ENCODE measurements around the gene RASGRF2. TPM values are rescaled to one million over a fixed set of nuclear protein-coding genes. Genes with fewer than 3 reads are reported as not detected.
A peak's percentile ranks its signal among the peaks of the same experiment; 100 is the strongest.

The RASGRF2 gene
- total and polyA plus RNA-seq, 2 donors: 3.1 to 5.0 TPM

- peak overlapping the region; percentile 66 for H3K4me3 ChIP-seq (ENCODE audit: low read depth, low read length)
- H3K4me1 ChIP-seq (ENCODE audit: insufficient read depth): no peaks in the 10 kb centered on the region
- WGBS: 1% methylated on average over 84 of the region's 84 CpGs
- H3K36me3 ChIP-seq (ENCODE audit: insufficient read depth): no peaks in the 10 kb centered on the region
- H3K27ac ChIP-seq (ENCODE audit: low read depth): no peak overlapping the region
- no peak for DNase-seq (ENCODE audit: extremely low spot score)
Observed at GRCh38 chr5:80960531-80961375, 590 bp downstream of the RASGRF2 start.

- Histone ChIP-seq H3K27ac (ENCODE audit: low read depth) (no peak overlapping the region), H3K4me3 (ENCODE audit: low read depth, low read length) (peak overlapping the region; percentile 66), H3K4me1 (ENCODE audit: insufficient read depth) (no peaks in the 10 kb centered on the region), H3K36me3 (ENCODE audit: insufficient read depth) (no peaks in the 10 kb centered on the region)
- 29% methylated on average over 18 of the region's 18 CpGs for WGBS
- no peak for DNase-seq (ENCODE audit: extremely low spot score)
Observed at GRCh38 chr5:80961376-80962281, 1.5 kb downstream of the RASGRF2 start.

- Histone ChIP-seq H3K4me3 (ENCODE audit: low read depth, low read length) (no peak overlapping the region), H3K4me1 (ENCODE audit: insufficient read depth) (no peaks in the 10 kb centered on the region), H3K27ac (ENCODE audit: low read depth) (no peak overlapping the region), H3K36me3 (ENCODE audit: insufficient read depth) (no peaks in the 10 kb centered on the region)
- no peak for DNase-seq (ENCODE audit: extremely low spot score)
- 63% methylated on average over 2 of the region's 2 CpGs for WGBS
Observed at GRCh38 chr5:80962630-80963520, 2.7 kb downstream of the RASGRF2 start.

GRCh38 chr5:80963521-80963895 lies 3.3 kb downstream of the RASGRF2 start:
- no peak for DNase-seq (ENCODE audit: extremely low spot score)
- H3K27ac ChIP-seq (ENCODE audit: low read depth): peak overlapping the region; percentile 19
- no peaks in the 10 kb centered on the region for H3K4me1 ChIP-seq (ENCODE audit: insufficient read depth)
- H3K4me3 ChIP-seq (ENCODE audit: low read depth, low read length): no peak overlapping the region
- WGBS: 30% methylated on average over 2 of the region's 2 CpGs
- H3K36me3 ChIP-seq (ENCODE audit: insufficient read depth): no peaks in the 10 kb centered on the region

GRCh38 chr5:80963966-80964481 lies 3.9 kb downstream of the RASGRF2 start:
- H3K4me1 ChIP-seq (ENCODE audit: insufficient read depth): no peaks in the 10 kb centered on the region
- H3K36me3 ChIP-seq (ENCODE audit: insufficient read depth): no peaks in the 10 kb centered on the region
- H3K4me3 ChIP-seq (ENCODE audit: low read depth, low read length): no peak overlapping the region
- 52% methylated on average over 3 of the region's 3 CpGs for WGBS
- DNase-seq (ENCODE audit: extremely low spot score): no peak
- no peak overlapping the region for H3K27ac ChIP-seq (ENCODE audit: low read depth)

GRCh38 chr5:80964491-80964890 lies 4.3 kb downstream of the RASGRF2 start:
- no peak overlapping the region for H3K27ac ChIP-seq (ENCODE audit: low read depth)
- no peaks in the 10 kb centered on the region for H3K4me1 ChIP-seq (ENCODE audit: insufficient read depth)
- no peak overlapping the region for H3K4me3 ChIP-seq (ENCODE audit: low read depth, low read length)
- DNase-seq (ENCODE audit: extremely low spot score): no peak
- 34% methylated on average over 3 of the region's 3 CpGs for WGBS
- H3K36me3 ChIP-seq (ENCODE audit: insufficient read depth): no peaks in the 10 kb centered on the region

- Histone ChIP-seq H3K4me3 (ENCODE audit: low read depth, low read length) (no peak overlapping the region), H3K4me1 (ENCODE audit: insufficient read depth) (no peaks in the 10 kb centered on the region), H3K27ac (ENCODE audit: low read depth) (no peak overlapping the region), H3K36me3 (ENCODE audit: insufficient read depth) (no peaks in the 10 kb centered on the region)
- WGBS: 65% methylated on average over 5 of the region's 5 CpGs
- DNase-seq (ENCODE audit: extremely low spot score): no peak
Observed at GRCh38 chr5:80964919-80965318, 4.8 kb downstream of the RASGRF2 start.

GRCh38 chr5:80967500-80968181 lies 7.5 kb downstream of the RASGRF2 start:
- 35% methylated on average over 2 of the region's 2 CpGs for WGBS
- Histone ChIP-seq H3K36me3 (ENCODE audit: insufficient read depth) (no peaks in the 10 kb centered on the region), H3K27ac (ENCODE audit: low read depth) (no peak overlapping the region), H3K4me3 (ENCODE audit: low read depth, low read length) (no peak overlapping the region), H3K4me1 (ENCODE audit: insufficient read depth) (no peaks in the 10 kb centered on the region)
- no peak for DNase-seq (ENCODE audit: extremely low spot score)

GRCh38 chr5:80973027-80973426 lies 12.9 kb downstream of the RASGRF2 start:
- Histone ChIP-seq H3K36me3 (ENCODE audit: insufficient read depth) (no peaks in the 10 kb centered on the region), H3K4me1 (ENCODE audit: insufficient read depth) (no peaks in the 10 kb centered on the region), H3K27ac (ENCODE audit: low read depth) (no peak overlapping the region), H3K4me3 (ENCODE audit: low read depth, low read length) (no peak overlapping the region)
- no peak for DNase-seq (ENCODE audit: extremely low spot score)
- 92% methylated on average over 4 of the region's 4 CpGs for WGBS

GRCh38 chr5:80975065-80975464 lies 14.9 kb downstream of the RASGRF2 start:
- no peak overlapping the region for H3K27ac ChIP-seq (ENCODE audit: low read depth)
- 31% methylated on average over 5 of the region's 5 CpGs for WGBS
- no peak overlapping the region for H3K4me3 ChIP-seq (ENCODE audit: low read depth, low read length)
- H3K4me1 ChIP-seq (ENCODE audit: insufficient read depth): no peaks in the 10 kb centered on the region
- DNase-seq (ENCODE audit: extremely low spot score): no peak
- no peaks in the 10 kb centered on the region for H3K36me3 ChIP-seq (ENCODE audit: insufficient read depth)

GRCh38 chr5:80976985-80977384 lies 16.8 kb downstream of the RASGRF2 start:
- no peak for DNase-seq (ENCODE audit: extremely low spot score)
- 81% methylated on average over 4 of the region's 4 CpGs for WGBS
- H3K4me1 ChIP-seq (ENCODE audit: insufficient read depth): no peaks in the 10 kb centered on the region
- H3K36me3 ChIP-seq (ENCODE audit: insufficient read depth): no peaks in the 10 kb centered on the region
- H3K27ac ChIP-seq (ENCODE audit: low read depth): no peak overlapping the region
- no peak overlapping the region for H3K4me3 ChIP-seq (ENCODE audit: low read depth, low read length)

- no peaks in the 10 kb centered on the region for H3K4me1 ChIP-seq (ENCODE audit: insufficient read depth)
- no peak overlapping the region for H3K27ac ChIP-seq (ENCODE audit: low read depth)
- 63% methylated on average over 1 of the region's 1 CpG for WGBS
- no peak for DNase-seq (ENCODE audit: extremely low spot score)
- H3K4me3 ChIP-seq (ENCODE audit: low read depth, low read length): no peak overlapping the region
- no peaks in the 10 kb centered on the region for H3K36me3 ChIP-seq (ENCODE audit: insufficient read depth)
Observed at GRCh38 chr5:80977764-80978163, 17.6 kb downstream of the RASGRF2 start.
